Astrocyte (in vitro differentiated cells and primary cell): ENCODE measurements around the gene ENPP6.

Experiments used
- EZH2 ChIP-seq: IDR thresholded peaks from 2 replicates; pipeline ENCODE4 v1.6.1; 2012; ENCODE audit warnings: mild to moderate bottlenecking, low read length, inconsistent platforms; ENCODE audit not compliant: insufficient read depth
- TF ChIP-seq, protein P1 (sequence below): IDR thresholded peaks from 2 replicates; pipeline ENCODE4 v1.5.1; 2011; ENCODE audit warnings: low read depth, mild to moderate bottlenecking, inconsistent platforms, low read length, moderate library complexity; ENCODE audit not compliant: insufficient read depth

GRCh38 chr4:184151988-184152485, 65.6 kb downstream of the ENPP6 start:
- TF ChIP-seq, protein P1, sequence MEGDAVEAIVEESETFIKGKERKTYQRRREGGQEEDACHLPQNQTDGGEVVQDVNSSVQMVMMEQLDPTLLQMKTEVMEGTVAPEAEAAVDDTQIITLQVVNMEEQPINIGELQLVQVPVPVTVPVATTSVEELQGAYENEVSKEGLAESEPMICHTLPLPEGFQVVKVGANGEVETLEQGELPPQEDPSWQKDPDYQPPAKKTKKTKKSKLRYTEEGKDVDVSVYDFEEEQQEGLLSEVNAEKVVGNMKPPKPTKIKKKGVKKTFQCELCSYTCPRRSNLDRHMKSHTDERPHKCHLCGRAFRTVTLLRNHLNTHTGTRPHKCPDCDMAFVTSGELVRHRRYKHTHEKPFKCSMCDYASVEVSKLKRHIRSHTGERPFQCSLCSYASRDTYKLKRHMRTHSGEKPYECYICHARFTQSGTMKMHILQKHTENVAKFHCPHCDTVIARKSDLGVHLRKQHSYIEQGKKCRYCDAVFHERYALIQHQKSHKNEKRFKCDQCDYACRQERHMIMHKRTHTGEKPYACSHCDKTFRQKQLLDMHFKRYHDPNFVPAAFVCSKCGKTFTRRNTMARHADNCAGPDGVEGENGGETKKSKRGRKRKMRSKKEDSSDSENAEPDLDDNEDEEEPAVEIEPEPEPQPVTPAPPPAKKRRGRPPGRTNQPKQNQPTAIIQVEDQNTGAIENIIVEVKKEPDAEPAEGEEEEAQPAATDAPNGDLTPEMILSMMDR: no peak
- no peak for TF ChIP-seq EZH2
